GM10248 (cell line): ENCODE data around the gene SRGAP3.
A peak's percentile ranks its signal among the peaks of the same experiment; 100 is the strongest.

Source experiments
- CTCF ChIA-PET: fragments of 300-600 bp; sonication (Branson Sonifier 250); formaldehyde crosslinking; extraction: SDS; loops from one replicate; lab custom pipeline; 2021; ENCODE audit warnings: antibody characterized with exemption; lab: Yijun Ruan, JAX
- POLR2A ChIA-PET: fragments of 350-650 bp; sonication (Branson Sonifier 250); formaldehyde crosslinking; extraction: SDS; loops from one replicate; lab custom pipeline; 2020; ENCODE audit warnings: antibody characterized with exemption; lab: Yijun Ruan, JAX
- DNase-seq: peaks from one replicate; pipeline ENCODE4 v3.0.0; 2012; ENCODE audit errors: extremely low spot score
- TF ChIP-seq, protein P1 (sequence below): IDR thresholded peaks from 2 replicates; pipeline ENCODE4 v1.5.1; 2012; ENCODE audit warnings: mild to moderate bottlenecking, low read depth; ENCODE audit errors: extremely low read depth, missing control alignments, control extremely low read depth

SRGAP3 gene

DNA sequence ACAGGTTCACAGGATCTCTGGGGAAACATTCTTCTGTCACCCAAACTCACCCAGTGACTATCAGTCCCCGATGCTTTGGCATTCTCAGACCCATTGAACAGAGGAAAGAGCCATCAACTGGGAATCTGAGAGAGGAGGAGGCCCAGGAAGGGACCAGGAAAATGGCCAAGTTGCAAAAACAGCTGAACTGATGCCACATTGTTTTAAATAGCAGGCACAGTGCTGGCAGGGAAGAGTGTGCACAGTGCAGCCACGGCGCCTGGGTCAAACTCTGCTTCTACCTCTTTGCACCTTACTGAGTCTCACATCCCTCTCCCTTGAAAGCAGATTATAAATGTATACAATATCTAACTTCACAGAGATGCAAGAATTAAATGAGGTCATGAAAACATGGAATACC lies 66.4 kb downstream of the SRGAP3 start:
- POLR2A ChIA-PET, result no interaction called here
- DNase-seq, result no peak
- TF ChIP-seq, protein P1, sequence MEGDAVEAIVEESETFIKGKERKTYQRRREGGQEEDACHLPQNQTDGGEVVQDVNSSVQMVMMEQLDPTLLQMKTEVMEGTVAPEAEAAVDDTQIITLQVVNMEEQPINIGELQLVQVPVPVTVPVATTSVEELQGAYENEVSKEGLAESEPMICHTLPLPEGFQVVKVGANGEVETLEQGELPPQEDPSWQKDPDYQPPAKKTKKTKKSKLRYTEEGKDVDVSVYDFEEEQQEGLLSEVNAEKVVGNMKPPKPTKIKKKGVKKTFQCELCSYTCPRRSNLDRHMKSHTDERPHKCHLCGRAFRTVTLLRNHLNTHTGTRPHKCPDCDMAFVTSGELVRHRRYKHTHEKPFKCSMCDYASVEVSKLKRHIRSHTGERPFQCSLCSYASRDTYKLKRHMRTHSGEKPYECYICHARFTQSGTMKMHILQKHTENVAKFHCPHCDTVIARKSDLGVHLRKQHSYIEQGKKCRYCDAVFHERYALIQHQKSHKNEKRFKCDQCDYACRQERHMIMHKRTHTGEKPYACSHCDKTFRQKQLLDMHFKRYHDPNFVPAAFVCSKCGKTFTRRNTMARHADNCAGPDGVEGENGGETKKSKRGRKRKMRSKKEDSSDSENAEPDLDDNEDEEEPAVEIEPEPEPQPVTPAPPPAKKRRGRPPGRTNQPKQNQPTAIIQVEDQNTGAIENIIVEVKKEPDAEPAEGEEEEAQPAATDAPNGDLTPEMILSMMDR, result no peak
- CTCF ChIA-PET, result interaction anchor here (1.4 kb wide), 1 partner anchor 15 kb away, joined by 3 read pairs; no protein-coding TSS in a partner anchor

DNA sequence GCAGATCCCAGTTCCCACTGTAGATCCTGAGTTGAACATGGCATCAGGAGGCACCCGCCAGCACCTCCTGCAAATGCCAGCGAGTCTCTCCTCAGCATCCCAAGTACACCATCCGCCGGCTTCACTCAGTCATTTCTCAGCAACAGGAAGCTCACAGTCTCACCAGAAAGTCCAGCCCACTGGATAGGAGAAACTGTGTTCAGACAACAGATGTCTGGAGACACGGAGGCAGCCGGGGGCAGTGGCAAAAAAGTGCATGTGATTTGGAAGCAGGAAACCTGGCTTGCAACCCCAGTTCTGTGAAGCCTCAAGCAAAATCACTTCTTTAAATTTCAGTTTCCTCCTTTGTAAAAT lies 68.7 kb downstream of the SRGAP3 start:
- ChIA-PET POLR2A (no interaction called here), CTCF (interaction anchor here (1.2 kb wide), 1 partner anchor 8 kb away, joined by 4 read pairs; no protein-coding TSS in a partner anchor)

DNA sequence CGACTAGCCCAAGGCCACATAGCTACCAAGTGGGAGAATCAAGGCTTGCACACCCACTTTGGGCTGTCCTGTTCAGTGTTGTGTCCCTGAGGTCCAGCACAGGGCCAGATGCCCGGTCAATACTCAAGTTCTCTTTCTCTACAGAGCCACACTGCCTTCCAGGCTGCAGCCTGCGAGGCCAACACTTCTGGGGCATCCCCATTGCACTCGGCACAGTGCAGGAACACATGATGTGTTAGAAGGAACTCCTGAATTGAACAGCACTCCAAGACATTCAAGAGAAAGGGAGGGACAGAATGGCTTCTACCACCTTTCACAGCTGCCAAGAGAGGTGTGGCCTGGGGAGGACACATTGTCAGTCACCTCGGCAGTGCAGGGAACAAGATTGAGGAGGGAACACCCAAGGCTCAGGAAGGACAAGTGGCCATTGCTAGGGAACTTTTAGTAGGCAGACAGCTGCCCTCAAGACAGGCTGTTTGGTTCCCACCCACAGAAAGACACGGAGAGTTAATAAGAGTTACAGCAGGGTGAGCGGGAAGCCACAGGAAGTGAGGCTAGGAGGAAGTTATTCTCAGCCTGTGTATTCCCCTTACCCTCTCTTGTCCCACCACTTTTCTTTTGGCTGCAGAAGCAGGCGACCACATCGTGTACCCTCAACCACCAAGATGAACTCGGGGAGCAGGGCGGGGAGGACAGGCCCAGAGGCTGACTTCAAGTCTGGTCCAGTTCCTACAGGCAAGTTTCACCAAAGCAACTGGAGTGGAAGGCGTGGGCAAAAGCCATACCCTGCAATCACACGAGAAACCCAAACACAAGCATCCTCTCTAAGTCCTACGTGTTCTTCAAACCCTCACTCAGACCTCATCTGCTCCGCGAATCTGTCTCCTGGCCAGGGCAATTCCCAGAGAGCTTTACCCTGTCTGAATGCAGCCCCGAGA lies 69.4 kb downstream of the SRGAP3 start:
- TF ChIP-seq, protein P1, result no peak
- CTCF ChIA-PET, result interaction anchor here (1.2 kb wide), 1 partner anchor 9 kb away, joined by 4 read pairs; no protein-coding TSS in a partner anchor
- POLR2A ChIA-PET, result no interaction called here
- peak; percentile 42 for DNase-seq

More for the DNA sequence above, 68.7 kb downstream of the SRGAP3 start:
- no peak for DNase-seq
- TF ChIP-seq, protein P1, result no peak

DNA sequence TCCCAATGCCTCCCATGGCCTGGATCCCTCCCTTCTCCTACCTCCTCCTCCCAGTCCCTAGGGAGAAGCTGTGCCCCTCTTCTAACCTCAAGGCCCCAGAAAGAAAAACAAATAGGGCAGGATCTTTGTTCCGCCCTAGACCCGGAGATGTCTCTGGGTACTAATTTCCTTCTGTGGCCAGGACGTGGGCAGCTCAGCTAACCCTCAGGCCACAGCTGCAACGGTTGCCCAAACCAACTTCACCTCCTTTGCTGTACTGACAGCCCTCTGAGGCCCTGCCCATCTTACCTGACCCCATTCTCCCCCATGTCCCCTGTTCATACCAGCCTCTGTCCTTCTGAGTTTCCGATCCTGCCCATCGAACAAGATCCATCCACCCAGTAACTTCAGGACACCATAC lies 70.7 kb downstream of the SRGAP3 start:
- ChIA-PET POLR2A (no interaction called here), CTCF (no interaction called here)
- TF ChIP-seq, protein P1, result no peak

DNA sequence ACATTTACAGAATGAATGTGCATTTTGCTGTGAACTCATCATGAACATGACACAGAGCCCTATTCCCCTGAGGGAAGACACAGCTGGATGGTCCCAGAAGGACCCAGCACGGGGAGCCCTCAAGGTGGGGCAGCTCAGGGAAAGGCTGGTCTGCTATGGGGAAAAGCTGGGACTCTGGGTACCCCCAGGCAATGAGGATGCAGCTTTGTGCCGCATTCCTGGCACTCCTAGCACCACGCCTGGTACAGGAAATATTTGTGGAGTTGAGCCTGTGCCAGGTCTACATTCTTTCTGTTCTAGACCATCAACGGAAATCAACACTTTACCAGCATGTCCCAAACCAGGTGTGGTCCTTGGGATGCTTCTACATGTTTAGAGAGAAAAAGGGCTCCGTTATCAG lies 74.0 kb downstream of the SRGAP3 start:
- ChIA-PET CTCF (no interaction called here), POLR2A (no interaction called here)
- DNase-seq, result no peak
- TF ChIP-seq, protein P1, result no peak

More for the DNA sequence above, 70.7 kb downstream of the SRGAP3 start:
- no peak for DNase-seq

DNA sequence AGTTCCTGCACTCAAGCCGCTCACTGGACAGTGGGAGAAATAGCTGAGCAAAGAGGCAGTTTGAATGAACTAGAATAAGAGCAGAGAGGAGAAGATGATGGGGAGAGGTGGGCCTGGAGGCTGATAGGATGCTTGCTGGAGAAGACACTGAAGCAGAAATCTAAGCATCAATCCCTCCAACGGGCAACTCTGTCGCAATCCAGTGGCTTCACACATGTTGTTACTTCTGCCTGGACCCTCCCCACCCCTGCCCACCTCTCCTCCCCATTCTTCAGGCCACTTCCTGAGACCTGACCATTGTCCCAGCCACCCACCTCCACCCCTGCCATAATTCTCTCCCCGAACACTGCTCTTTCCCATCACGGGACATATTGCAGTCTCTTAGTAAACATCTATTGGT lies 76.0 kb downstream of the SRGAP3 start:
- ChIA-PET POLR2A (no interaction called here), CTCF (interaction anchor here (1.0 kb wide), 1 partner anchor 17 kb away, joined by 3 read pairs; no protein-coding TSS in a partner anchor)
- TF ChIP-seq, protein P1, result no peak
- no peak for DNase-seq
